ENCODE data around the gene TMSB4X.

GRCh38 chrX:13008851-13009250 lies 33.9 kb downstream of the TMSB4X start:
- TF ChIP-seq, protein P1, sequence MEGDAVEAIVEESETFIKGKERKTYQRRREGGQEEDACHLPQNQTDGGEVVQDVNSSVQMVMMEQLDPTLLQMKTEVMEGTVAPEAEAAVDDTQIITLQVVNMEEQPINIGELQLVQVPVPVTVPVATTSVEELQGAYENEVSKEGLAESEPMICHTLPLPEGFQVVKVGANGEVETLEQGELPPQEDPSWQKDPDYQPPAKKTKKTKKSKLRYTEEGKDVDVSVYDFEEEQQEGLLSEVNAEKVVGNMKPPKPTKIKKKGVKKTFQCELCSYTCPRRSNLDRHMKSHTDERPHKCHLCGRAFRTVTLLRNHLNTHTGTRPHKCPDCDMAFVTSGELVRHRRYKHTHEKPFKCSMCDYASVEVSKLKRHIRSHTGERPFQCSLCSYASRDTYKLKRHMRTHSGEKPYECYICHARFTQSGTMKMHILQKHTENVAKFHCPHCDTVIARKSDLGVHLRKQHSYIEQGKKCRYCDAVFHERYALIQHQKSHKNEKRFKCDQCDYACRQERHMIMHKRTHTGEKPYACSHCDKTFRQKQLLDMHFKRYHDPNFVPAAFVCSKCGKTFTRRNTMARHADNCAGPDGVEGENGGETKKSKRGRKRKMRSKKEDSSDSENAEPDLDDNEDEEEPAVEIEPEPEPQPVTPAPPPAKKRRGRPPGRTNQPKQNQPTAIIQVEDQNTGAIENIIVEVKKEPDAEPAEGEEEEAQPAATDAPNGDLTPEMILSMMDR (IDR thresholded peaks at IDR 0.05; ENCODE audit: low read length), result no peak
- no peak for TF ChIP-seq EZH2 (IDR thresholded peaks at IDR 0.05; ENCODE audit: borderline replicate concordance, low read length)
